ENCODE data around the gene TNS3. TPM values are rescaled to one million over a fixed set of nuclear protein-coding genes. Genes with fewer than 3 reads are reported as not detected.

The TNS3 gene
- total RNA-seq, 1 donor from 2014 or later, result 5.7 TPM

GRCh38 chr7:47232751-47233412 lies 349.0 kb downstream of the TNS3 start:
- no peaks in the 10 kb centered on the region for H3K36me3 Mint-ChIP-seq (ENCODE audit: low read depth)
- H3K27me3 Mint-ChIP-seq, result no peaks in the 10 kb centered on the region
- H3K4me1 Mint-ChIP-seq, result no peaks in the 10 kb centered on the region
- DNase-seq, result no peak
- H3K27ac Mint-ChIP-seq, result no peak overlapping the region
- no peaks in the 10 kb centered on the region for H3K9me3 Mint-ChIP-seq
- intact Hi-C loops (cut with micrococcal nuclease), result no loop called here
- H3K4me3 Mint-ChIP-seq, result no peak overlapping the region

GRCh38 chr7:47231627-47232026 lies 350.3 kb downstream of the TNS3 start:
- DNase-seq, result no peak
- Mint-ChIP-seq H3K4me3 (no peak overlapping the region), H3K27ac (no peak overlapping the region), H3K9me3 (no peaks in the 10 kb centered on the region), H3K4me1 (no peaks in the 10 kb centered on the region), H3K36me3 (ENCODE audit: low read depth) (no peaks in the 10 kb centered on the region), H3K27me3 (no peaks in the 10 kb centered on the region)
- intact Hi-C loops (cut with micrococcal nuclease), result no loop called here

- no peaks in the 10 kb centered on the region for H3K9me3 Mint-ChIP-seq
- no peak for DNase-seq
- no peaks in the 10 kb centered on the region for H3K27me3 Mint-ChIP-seq
- H3K36me3 Mint-ChIP-seq (ENCODE audit: low read depth), result no peaks in the 10 kb centered on the region
- no peaks in the 10 kb centered on the region for H3K4me1 Mint-ChIP-seq
- no peak overlapping the region for H3K27ac Mint-ChIP-seq
- intact Hi-C loops (cut with micrococcal nuclease), result no loop called here
- no peak overlapping the region for H3K4me3 Mint-ChIP-seq
These were observed 350.9 kb downstream of the TNS3 start for GRCh38 chr7:47231032-47231431.

DNA sequence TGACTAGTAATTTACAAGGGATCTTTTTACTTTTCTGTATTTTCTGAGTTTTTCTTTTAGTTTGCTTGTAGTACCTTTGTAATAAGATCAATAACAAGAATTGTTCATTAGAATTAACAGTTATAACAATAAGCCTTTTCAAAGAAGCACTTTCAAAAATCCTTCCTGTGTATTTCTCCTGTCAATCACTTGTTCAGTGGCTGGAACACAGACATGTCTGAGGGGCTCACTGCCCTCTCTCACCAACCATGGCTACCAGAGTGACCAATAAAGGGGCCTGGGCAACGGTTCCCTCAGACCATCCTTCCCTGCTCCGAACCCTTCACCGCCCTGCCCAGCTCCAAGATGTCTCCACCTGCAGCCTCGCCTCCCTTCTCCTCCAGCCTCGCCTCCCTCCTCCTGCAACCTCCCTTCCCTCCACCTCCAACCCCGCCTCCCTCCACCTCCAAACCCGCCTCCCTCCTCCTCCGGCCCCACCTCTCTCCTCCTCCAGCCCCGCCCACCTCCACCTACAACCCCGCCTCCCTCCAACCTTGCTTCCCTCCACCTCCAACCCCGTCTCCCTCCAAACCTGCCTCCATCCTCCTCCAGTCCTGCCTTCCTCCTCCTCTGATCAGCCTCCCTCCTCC lies 353.4 kb downstream of the TNS3 start:
- peak; percentile 11 for DNase-seq
- no peak overlapping the region for H3K4me3 Mint-ChIP-seq
- H3K9me3 Mint-ChIP-seq, result no peaks in the 10 kb centered on the region
- no peaks in the 10 kb centered on the region for H3K36me3 Mint-ChIP-seq (ENCODE audit: low read depth)
- H3K4me1 Mint-ChIP-seq, result no peaks in the 10 kb centered on the region
- H3K27ac Mint-ChIP-seq, result no peak overlapping the region
- no peaks in the 10 kb centered on the region for H3K27me3 Mint-ChIP-seq
- intact Hi-C loops (cut with micrococcal nuclease), result no loop called here

DNA sequence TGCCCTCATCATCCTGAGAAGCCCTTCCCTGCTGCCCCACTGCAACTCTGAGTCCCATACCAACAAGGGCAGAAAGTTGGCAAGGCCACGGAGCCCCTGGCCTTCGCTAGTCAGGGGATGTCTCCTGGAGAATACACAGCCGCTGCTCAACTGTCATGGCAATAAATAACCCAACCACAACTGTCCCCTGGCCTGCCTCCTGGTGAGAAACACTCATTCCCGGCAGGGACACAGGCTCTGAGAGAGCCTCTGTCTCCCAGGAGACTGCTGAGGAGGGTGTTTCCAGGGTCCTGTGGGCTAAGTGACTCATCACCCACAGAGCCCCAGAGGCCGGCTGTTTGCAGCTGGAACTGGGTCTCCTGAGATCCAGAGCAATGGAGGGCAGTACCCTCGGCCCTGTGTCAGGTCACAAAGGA lies 354.1 kb downstream of the TNS3 start:
- no peaks in the 10 kb centered on the region for H3K9me3 Mint-ChIP-seq
- intact Hi-C loops (cut with micrococcal nuclease), result no loop called here
- no peaks in the 10 kb centered on the region for H3K27me3 Mint-ChIP-seq
- peak; percentile 43 for DNase-seq
- H3K36me3 Mint-ChIP-seq (ENCODE audit: low read depth), result no peaks in the 10 kb centered on the region
- H3K4me1 Mint-ChIP-seq, result no peaks in the 10 kb centered on the region
- H3K4me3 Mint-ChIP-seq, result no peak overlapping the region
- H3K27ac Mint-ChIP-seq, result no peak overlapping the region

DNA sequence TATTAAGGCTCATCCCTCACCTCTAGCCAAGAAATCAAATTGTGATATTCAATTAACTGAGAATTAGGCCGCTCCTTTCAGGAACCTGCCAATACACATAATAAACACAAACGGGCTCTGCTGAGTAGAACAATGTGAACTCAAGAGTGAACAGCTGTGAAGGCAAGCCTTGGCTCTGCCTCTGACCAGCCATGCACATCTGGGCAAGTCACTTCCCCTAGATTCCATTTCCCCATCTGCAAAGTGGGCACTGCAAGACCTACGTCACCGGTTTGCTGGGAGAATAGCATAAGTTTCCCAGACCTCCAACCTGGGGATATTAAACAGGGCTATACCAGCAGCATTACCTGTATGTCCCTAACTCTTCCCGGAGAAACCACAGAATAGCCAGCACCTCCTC lies 355.2 kb downstream of the TNS3 start:
- Mint-ChIP-seq H3K4me3 (no peak overlapping the region), H3K9me3 (no peaks in the 10 kb centered on the region), H3K4me1 (no peaks in the 10 kb centered on the region), H3K36me3 (ENCODE audit: low read depth) (no peaks in the 10 kb centered on the region), H3K27ac (no peak overlapping the region), H3K27me3 (no peaks in the 10 kb centered on the region)
- peak; percentile 21 for DNase-seq
- intact Hi-C loops (cut with micrococcal nuclease), result no loop called here

GRCh38 chr7:47225387-47226131 lies 356.4 kb downstream of the TNS3 start:
- no peaks in the 10 kb centered on the region for H3K27me3 Mint-ChIP-seq
- DNase-seq, result peak; percentile 26

More at GRCh38 chr7:47225387-47226131, 356.4 kb downstream of the TNS3 start:
- intact Hi-C loops (cut with micrococcal nuclease), result no loop called here
- H3K4me3 Mint-ChIP-seq, result no peak overlapping the region
- H3K4me1 Mint-ChIP-seq, result no peaks in the 10 kb centered on the region
- H3K27ac Mint-ChIP-seq, result no peak overlapping the region
- H3K36me3 Mint-ChIP-seq (ENCODE audit: low read depth), result no peaks in the 10 kb centered on the region
- H3K9me3 Mint-ChIP-seq, result no peaks in the 10 kb centered on the region
